GM21423 (cell line): Measurements from ENCODE around the gene CGN.

Source experiments
- ATAC-seq: cut with Tn5 transposase; IDR thresholded peaks from one replicate; pipeline ENCODE4 v1.9.1; 2021; ENCODE audit warnings: mild to moderate bottlenecking, moderate library complexity; ENCODE audit not compliant: unreplicated experiment

CGN gene

DNA sequence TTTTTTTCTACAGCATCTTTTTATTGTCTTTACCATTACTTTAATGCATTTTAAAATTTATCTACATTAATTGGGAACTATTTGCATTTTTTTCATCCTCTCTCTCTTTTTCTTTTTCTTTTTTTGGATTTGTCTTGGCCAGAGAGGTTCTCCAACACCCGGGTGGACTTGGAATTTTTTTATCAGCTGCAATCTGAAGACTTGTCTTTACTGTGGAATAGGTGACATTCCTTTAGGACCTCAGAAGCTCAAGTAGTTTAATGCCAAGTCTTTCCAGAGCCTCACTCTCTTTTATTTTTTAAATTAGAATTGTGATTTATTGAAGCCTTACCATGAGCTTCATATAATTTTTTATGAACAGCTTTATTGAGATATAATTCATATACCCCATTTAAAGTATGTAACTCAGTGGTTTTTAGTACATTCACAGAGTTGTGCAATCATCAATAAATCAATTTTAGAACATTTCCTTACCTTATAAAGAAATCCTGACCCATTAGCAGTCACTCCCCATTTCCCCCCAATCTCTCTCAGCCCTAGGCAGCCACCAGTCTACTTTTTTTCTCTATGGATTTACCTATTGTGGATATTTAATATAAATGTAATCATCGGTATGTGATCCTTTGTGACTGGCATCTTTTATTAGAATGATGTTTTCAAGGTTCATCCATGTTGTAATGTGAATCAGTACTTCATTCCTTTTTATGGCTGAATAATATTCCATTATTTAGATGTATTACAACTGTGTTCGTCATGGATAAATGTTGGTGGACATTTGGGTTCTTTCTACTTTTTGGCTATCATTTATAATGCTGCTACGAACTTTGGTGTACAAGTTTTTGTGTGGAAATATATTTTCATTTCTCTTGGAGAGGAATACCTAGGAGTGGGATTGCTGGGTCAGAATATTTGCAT, 35.1 kb downstream of the CGN start:
- no peak for ATAC-seq

DNA sequence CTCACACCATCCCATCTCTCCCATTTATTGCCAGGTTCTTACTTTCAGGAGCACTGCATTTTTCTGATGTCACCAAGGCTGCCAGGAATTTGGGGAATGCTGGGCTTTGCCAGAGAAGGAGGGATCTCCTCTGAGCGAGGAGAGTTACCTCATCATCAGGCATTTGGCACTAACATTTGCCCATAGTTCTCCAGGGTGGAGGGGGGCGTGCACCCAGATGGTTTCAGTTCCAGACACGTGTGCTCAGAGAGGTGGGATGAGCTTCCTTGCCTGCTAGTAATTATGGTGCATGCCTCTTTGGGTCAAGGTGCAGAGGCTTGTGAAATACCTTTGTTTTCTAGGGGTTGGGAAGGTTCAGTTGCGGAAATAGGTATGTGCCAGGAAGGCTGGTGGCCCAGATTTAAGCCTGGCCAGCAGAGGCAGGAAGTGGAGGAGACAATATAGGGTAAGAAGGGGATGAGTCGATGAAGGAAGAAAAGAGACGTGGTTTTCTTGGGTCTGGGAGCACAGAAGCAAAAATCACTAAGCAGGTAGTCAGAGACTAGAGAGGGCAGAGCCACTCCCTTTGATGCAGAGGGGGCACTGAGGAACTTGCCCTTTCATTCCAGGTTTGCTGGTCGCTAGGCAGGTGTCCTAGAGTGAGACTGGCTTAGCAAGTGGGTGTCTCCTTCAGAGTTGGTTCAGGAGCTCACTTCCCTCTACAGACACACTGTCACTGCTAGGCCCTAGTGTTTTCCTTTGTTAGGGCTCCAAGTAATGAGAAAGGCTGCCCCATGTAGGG, 36.1 kb downstream of the CGN start:
- no peak for ATAC-seq

DNA sequence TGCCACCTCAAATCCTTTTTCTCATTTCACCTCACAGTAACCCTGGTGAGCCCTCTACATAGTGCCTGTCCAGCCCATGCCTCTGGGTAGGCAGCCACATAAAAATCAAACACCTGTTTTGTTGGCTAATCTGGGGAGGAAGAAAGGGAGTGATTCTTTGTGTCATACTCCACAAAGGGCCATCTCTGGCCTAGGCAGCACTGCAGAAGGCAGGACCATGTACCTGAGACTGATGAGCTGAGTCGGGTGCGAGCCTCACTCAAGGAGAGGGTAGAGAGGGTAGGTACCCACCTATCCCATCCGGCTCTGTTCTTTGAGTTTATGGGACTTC, 36.7 kb downstream of the CGN start:
- ATAC-seq: no peak

DNA sequence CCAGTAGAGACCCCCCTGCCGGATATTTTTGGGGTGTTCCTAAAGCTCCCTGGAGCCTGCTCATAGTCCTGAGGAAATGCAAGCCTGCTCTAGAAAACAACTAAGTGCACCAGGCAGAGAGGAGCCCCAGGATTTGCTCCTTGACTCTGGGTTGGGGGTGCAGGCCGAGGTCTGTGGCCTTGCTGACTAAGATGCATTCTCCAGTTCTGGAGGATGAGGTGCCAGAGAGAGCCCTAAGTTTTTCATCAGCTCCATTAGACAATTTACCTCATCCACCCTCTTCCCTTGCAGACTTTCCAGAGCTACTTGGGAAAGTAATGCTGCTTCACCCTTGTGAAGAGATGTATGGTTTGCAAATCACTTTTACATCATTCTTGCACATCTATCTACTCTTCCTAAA, 38.0 kb downstream of the CGN start:
- ATAC-seq: no peak

DNA sequence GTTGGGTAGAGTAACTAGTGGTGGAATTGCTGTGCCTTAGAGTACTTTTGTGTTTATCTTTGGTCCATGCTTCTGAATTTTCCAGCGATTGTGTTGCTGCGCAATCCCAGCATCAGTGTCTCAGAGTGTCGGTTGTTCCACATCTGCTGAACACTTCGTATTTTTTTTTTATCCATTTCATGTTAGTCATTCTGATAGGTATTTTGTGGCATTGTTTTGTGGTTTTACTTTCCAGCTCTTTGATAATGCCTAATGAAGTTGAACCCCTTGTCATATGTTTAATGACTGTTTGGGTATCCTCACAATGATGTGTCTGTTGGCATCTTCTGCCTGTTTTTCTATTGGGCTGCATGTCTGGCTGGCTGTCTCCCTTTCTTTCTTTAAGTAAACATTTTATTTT, 42.5 kb downstream of the CGN start:
- no peak for ATAC-seq

DNA sequence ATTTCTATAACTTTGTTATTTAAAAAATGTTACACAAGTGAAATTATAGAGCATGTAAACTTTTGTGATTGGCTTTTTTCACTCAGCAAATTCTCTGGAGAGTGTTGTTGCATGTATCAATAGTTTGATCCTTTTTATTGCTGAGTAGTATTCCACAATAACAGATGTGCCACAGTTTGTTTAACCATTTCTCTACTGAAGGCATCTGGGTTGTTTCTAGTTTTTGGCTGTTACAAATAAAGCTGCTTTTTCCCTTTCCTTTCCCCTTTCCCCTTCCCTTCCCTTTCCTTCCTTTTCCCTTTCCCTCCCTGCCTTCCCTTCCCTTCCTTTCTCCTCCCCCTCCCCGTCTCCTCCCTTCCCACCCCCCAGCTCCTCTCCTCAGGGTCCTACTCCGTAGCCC, 44.9 kb downstream of the CGN start:
- no peak for ATAC-seq

DNA sequence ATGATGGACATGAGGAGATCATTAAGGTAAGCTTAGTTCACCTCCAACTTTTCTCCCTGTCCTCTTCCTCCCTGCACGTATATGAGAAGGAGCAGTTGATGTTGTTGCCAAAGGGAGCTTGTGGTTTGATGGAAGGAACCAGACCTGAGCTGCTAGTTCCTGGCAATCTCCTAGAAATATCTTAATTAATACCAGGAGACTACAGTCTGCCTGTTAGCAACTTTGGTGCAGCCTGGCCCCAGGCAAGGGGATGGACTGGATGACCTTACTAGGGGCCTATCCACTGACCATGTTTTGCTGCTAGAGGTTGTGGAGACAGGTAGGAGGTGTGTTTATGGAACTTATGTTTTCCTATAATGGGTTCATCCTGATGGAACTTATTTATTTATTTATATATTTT, 51.5 kb downstream of the CGN start:
- ATAC-seq: no peak

DNA sequence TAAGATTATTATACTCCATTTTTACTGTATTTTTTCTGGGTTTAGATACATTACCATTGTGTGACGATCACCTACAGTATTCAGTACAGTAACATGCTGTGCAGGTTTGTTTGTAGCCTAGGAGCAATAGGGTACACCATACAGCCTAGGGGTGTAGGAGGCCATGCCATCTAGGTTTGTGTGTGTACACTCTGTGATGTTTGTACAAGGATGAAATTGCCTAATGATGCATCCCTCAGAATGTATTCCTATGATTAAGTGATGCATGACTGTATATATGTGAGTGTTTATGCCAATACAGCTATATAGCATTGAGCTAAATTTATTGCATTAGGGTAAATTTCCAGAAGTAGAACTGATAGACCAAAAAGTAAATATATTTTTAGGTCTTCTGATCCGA, 52.2 kb downstream of the CGN start:
- no peak for ATAC-seq

DNA sequence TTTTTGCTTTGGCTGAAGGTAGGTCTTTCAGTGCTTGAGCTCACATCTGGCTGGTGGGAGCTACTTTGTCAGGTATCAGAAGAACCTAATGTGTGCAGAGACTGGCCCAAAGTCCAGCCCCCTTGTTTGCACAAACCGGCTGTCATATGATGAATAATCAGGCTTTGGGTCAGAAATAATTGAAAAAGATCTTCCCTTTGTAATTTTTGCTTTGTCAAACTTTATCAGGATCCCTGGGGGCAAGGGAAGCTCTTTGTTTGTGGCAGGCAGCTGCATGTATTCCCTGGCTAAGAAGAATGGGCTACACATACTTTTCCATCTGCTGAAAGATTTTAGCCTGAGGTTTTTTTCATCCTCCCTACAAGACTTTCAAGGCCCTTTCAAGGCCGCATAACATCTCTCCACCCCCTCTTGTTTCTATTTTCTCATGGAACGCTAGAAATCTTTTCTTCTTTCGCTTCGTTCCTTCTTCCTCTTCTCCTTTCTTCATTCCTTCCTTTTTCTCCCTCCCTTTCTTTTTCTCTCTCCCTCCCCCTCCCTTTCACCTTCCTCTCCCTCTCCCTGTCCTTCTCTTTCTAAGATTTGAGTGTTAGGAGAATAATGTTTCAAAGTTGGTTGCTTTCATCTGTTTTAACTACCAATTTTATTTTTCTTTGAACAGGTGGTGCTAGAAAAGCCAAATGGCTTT, 54.5 kb downstream of the CGN start:
- no peak for ATAC-seq

DNA sequence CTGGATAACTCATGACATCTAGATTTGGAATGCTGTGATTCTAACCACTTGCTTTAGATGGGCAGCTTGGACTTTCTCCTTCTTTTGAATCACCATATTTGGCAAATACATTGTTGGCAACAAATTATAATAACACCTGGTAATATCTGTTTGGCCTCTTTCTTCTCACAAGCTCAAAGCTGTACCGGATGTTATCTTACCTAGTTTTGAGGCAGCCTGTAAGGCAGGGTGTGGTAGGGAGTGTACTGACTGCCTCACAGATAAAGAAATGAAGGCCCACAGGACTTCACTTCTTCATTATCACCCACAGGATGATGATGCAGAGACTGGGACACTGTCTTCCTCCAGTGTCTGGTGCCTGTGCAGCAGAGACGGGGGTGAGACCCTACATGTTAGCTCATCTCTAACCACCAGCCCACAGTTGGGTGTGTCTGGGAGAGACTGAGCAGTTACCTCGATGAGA, 57.5 kb downstream of the CGN start:
- no peak for ATAC-seq

DNA sequence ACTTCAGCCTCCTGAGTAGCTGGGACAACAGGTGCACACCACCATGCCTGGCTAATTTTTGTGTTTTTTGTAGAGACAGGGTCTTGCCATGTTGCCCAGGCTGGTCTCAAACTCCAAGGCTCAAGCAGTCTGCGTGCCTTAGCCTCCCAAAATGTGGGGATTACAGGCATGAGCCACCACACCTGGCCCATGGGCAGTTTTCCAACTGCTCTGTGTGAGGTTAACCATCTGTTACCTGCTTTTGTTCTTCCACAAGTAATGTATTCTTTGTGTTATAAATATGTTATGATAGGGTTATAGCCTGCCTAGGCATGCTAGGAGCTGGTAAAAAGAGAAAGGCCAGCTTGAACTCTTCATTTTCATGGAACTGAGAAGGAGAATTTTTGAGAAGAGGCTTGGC, 59.6 kb downstream of the CGN start:
- no peak for ATAC-seq

DNA sequence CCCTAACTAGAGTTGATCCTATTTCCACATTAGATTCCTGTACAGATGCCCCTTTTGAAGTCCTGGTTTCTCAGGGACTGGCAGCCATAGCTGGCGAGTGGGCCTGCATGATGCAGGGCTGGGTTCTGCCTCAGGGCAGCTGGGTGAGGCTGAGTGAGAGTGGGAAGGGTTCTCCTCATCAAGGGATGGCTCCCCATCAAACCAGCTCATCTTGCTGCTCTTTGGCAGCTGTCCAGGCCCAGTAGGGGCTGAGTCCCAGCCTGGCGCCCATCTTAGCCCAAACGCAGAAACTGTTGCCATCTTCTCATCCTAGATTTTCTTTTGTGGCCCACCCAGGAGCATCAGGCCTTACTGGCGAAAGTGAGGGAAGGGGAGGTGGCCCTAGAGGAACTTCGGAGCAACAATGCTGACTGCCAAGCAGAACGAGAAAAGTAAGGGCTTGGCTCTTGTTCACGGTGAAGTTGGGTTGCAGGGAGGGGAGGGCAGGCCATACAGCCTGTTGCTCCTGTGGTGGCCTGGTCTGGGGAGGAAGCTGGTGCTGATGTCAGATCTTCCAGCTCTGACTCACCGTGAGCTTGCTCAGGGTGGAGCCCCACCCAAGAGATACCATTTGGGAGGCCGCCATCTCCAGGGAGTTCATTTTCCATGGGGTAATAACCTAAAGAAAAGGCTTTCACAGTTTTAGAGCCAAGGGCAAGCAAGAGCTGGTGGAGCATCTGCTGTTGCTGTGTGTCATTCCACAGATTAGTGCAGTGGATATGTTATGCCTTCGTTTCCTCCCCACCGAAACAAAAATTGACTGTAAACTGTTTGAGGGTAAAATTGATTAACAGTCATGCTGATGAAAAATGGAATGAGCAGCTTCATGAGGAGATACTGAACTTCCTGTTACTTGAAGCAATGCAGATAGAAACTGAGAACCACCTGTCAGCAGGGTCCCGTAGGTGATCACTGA, 63.7 kb downstream of the CGN start:
- ATAC-seq: no peak

DNA sequence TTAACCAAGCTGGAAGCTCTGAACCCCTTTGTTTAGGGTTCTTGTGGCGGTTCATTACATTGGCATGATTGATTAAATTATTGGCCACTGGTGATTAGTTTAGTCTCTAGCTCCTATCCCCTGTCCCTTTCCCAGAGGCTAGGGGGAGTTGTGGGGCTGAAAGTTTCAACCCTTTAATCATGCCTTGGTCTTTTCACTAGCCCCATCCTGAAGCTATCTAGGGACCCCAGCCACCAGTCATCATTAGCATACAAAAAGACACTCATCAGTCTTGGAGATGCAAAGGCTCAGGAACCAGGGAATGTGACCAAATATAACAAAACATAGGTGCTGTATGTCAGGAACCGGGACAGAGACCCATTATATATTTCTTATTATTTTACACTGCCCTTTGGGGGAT, 66.0 kb downstream of the CGN start:
- ATAC-seq: no peak

DNA sequence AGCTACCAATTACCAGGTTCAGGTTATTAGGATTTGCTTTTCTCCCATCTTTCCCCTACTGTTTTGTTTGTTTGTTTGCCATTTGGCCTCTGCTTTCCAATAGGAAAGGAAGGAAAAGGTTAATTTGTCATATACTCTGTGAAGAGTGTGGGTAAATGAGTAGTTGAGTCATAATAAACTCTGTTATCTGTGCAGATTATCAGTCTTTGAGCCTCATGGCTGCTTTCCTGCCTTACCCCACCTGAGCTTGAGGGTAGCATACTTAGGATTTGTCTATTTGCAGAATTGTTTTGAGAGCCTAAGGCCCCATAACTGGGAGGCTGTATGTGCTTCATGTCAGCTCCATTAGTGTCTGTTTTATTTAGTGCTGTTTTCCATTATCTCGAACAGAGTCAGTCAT, 67.8 kb downstream of the CGN start:
- no peak for ATAC-seq

DNA sequence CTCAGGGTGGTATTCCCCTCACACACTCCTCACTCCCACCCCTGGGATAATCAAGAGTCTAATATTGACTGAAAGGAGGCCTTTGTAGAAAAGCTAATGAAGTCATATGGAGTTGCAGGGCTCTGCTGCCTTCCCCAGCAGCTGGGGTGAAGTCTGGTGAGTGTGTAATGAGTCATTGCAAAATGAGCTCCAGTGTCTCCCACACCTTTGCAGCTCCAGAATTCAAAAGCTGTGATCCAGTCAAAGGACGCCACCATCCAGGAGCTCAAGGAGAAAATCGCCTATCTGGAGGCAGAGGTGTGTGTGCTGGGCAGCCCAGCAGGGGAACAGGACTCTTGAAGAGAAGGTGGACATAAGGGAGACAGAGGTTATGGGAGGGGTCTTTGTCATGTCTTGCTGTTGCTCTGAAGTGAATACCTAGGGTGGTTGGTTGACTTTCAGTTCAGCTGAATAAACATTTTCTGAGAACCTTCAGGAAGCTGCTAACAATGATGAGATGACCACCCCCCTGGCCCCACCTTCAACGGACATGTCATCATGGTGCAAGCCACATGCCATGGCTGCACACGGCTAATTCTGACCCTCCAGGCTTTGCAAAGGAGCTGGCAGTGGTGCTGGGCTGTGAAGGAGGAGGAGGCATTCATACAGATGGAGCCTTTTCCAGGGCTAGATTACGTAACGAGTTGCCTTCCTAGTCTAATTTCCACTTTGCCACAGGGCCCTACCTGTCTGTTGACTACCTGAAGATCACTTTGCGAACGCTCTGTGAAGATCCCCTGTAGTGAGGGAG, 68.4 kb downstream of the CGN start:
- ATAC-seq: no peak

DNA sequence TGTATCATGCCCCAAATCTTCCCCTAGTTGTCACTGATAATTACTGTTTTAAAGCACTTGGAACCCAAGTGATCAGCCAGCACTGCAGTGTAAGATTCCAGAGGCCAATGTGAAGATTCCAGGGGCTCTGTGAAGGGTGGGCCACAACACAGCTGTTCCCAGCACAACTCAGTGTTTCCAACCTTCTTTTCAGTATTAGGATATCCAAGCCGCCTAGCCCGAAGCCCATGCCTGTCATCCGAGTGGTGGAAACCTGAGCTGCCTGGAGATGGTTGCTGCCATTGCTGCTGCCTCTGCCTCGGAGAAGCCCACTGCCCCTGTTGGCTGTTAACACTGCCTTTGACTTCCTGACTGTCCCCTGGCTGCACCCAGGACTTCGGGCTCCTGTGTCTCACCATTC, 70.3 kb downstream of the CGN start:
- ATAC-seq: no peak

DNA sequence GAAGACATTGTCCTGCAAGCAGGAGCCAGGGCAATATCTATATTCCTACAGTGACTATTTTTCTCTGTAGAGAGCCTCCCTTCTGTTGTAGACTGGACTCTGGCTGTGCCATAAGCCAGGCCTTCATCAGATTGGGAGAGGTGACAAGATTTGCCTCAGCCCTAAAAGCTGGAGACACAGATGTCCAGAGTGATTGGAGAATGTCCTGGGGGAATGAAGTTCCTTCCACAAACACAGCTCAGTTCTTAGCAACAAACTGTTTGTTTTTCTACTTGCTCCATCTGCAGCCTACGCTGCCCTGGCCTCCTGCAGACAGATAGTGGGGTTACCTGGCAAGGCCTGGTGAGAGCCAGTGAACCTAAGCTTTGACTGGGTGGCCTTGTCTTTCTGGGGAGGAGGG, 70.7 kb downstream of the CGN start:
- ATAC-seq: no peak

DNA sequence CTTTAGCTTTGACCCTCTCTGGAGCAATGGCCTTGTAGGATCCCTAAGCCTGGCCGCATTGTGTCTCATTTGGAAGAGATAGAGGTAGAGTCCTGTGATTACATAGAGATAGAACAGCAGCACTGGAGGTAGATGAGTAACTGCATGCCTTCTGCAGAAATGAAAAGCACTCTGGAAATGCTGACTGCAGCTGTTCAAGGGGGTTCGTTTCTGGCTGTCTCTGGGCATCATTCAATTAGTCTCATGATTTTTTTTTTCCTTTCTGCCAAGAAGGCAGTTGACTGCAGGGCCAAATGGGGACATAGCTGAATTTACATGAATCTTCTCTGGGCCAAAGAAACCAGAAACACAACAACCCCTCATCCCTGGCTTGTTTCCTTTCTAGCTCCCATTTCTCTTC, 72.6 kb downstream of the CGN start:
- ATAC-seq: no peak

DNA sequence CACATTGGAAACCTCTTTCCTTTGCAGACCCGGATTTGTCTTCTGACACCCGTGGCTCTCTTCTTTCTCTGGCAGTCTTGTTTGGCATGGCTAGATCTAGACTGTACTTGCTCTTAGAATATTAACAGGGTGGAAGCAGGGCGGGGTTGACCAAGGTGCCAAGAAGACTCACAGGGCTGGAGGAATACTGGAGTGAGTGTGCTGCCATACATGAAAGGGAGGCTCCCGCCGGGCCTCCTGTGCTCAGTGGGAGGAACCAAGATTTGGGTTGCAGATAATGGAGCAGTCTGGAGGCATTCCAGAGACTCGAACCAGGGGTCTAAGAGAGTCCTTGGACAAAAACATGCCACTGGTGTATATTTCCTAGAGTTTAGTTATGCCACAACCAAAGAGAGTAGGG, 73.1 kb downstream of the CGN start:
- no peak for ATAC-seq

DNA sequence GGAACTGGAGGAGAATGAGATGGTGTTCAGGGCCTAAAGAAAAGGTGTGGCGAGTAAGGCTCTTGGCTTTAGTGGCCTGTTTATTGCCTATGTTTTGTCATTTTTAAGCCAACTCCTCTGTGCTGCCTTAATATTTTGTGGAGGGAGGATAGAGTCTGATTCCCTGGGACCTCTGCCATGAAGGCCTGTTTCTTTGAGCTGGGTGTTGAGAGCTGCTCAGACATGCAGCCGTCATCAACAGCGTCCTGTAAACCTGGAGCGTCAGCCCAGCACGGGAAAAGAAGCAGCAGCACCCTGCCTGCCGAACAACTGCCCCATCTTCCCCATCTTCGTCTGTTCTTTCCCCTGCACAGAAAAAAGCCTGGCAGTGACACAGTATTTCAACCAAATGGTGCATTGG, 73.6 kb downstream of the CGN start:
- no peak for ATAC-seq
